Mesenchymal stem cell (in vitro differentiated cells and primary cell): Measurements from ENCODE around the gene CST9.
A peak's percentile ranks its signal among the peaks of the same experiment; 100 is the strongest.

Experiments used
- DNase-seq: peaks from one replicate; pipeline ENCODE4 v3.0.0-alpha.2; 2013
- H2AFZ ChIP-seq: one replicate; pipeline ENCODE4 v1.6.1; 2013; ENCODE audit warnings: low read depth, mild to moderate bottlenecking, control low read depth, inconsistent platforms, low read length, moderate library complexity
- H2AK5ac ChIP-seq: 2 replicates; pipeline ENCODE4 v1.6.1; 2013; ENCODE audit warnings: low read length, moderate library complexity, mild to moderate bottlenecking, inconsistent platforms; ENCODE audit not compliant: severe bottlenecking
- H2BK120ac ChIP-seq: one replicate; pipeline ENCODE4 v1.6.1; 2013; ENCODE audit warnings: low read depth, mild to moderate bottlenecking, inconsistent platforms, low read length, moderate library complexity
- H2BK12ac ChIP-seq, 2 experiments: one replicate each; pipeline ENCODE4 v1.6.1; 2013; ENCODE audit warnings: inconsistent platforms in 2 of 2, low read length in 2 of 2, mild to moderate bottlenecking in 2 of 2, moderate library complexity in 2 of 2, control low read depth in 1 of 2
- H2BK15ac ChIP-seq: one replicate; pipeline ENCODE4 v1.6.1; 2013; ENCODE audit warnings: mild to moderate bottlenecking, low read depth, inconsistent platforms; ENCODE audit not compliant: poor library complexity, severe bottlenecking
- H2BK5ac ChIP-seq: 2 replicates; pipeline ENCODE4 v1.6.1; 2013; ENCODE audit warnings: low read depth, mild to moderate bottlenecking, low read length, control low read depth, inconsistent platforms; ENCODE audit not compliant: poor library complexity, severe bottlenecking
- H3K14ac ChIP-seq, 2 experiments: one replicate each; pipeline ENCODE4 v1.6.1; 2013; ENCODE audit warnings: inconsistent platforms in 2 of 2, low read length in 2 of 2, control low read depth in 1 of 2, mild to moderate bottlenecking in 1 of 2, moderate library complexity in 1 of 2
- H3K18ac ChIP-seq, 2 experiments: one replicate each; pipeline ENCODE4 v1.6.1; 2013; ENCODE audit warnings: inconsistent platforms in 2 of 2, low read length in 2 of 2, control low read depth in 1 of 2, low read depth in 1 of 2, mild to moderate bottlenecking in 1 of 2
- H3K23ac ChIP-seq, 2 experiments: one replicate each; pipeline ENCODE4 v1.6.1; 2013; ENCODE audit warnings: inconsistent platforms in 2 of 2, low read length in 2 of 2, mild to moderate bottlenecking in 2 of 2, moderate library complexity in 2 of 2, control low read depth in 1 of 2
- H3K27ac ChIP-seq: 2 replicates; pipeline ENCODE4 v1.5.1; 2013; ENCODE audit warnings: mild to moderate bottlenecking, moderate library complexity, low read length, control low read depth, inconsistent platforms; ENCODE audit not compliant: poor library complexity, severe bottlenecking
- H3K27me3 ChIP-seq, 2 experiments: 2 replicates each; pipeline versions ENCODE4 v1.6.1 to v1.7.0; 2013; ENCODE audit warnings: low read length in 2 of 2, mild to moderate bottlenecking in 2 of 2, moderate library complexity in 2 of 2, control low read depth in 1 of 2, inconsistent platforms in 1 of 2; ENCODE audit not compliant: control insufficient read depth in 1 of 2, insufficient read depth in 1 of 2
- H3K36me3 ChIP-seq, 2 experiments: 2 replicates each; pipeline versions ENCODE4 v1.6.1 to v1.7.0; 2013; ENCODE audit warnings: low read length in 2 of 2, control low read depth in 1 of 2, inconsistent platforms in 1 of 2, low read depth in 1 of 2, mild to moderate bottlenecking in 1 of 2; ENCODE audit not compliant: insufficient read depth in 2 of 2, control insufficient read depth in 1 of 2
- H3K4ac ChIP-seq, 2 experiments: one replicate each; pipeline ENCODE4 v1.6.1; 2013; ENCODE audit warnings: inconsistent platforms in 2 of 2, low read length in 2 of 2, mild to moderate bottlenecking in 2 of 2, moderate library complexity in 2 of 2, control low read depth in 1 of 2, low read depth in 1 of 2
- H3K4me1 ChIP-seq: 2 replicates; pipeline ENCODE4 v1.6.1; 2013; ENCODE audit warnings: low read depth, low read length, control low read depth; ENCODE audit not compliant: control insufficient read depth, insufficient read depth
- H3K4me2 ChIP-seq: 2 replicates; pipeline ENCODE4 v1.6.1; 2013; ENCODE audit warnings: low read length, mild to moderate bottlenecking, inconsistent platforms; ENCODE audit not compliant: poor library complexity, severe bottlenecking
- H3K4me3 ChIP-seq, 2 experiments: 2 replicates each; pipeline versions ENCODE4 v1.5.1 to v1.7.0; 2013; ENCODE audit warnings: low read length in 2 of 2, mild to moderate bottlenecking in 2 of 2, control low read depth in 1 of 2, low read depth in 1 of 2; ENCODE audit not compliant: insufficient read depth in 1 of 2
- H3K79me1 ChIP-seq: replicated peaks from 2 replicates; pipeline ENCODE4 v1.6.1; 2013; ENCODE audit warnings: mild to moderate bottlenecking, control low read depth, low read length, inconsistent platforms; ENCODE audit not compliant: poor library complexity, severe bottlenecking
- H3K9ac ChIP-seq: 2 replicates; pipeline ENCODE4 v1.7.0; 2013; ENCODE audit warnings: mild to moderate bottlenecking, low read length, moderate library complexity
- H3K9me3 ChIP-seq: 2 replicates; pipeline ENCODE4 v1.7.0; 2013; ENCODE audit warnings: mild to moderate bottlenecking, low read length; ENCODE audit not compliant: control insufficient read depth
- H4K8ac ChIP-seq: one replicate; pipeline ENCODE4 v1.6.1; 2013; ENCODE audit warnings: inconsistent platforms, mild to moderate bottlenecking, low read length, moderate library complexity
- H4K91ac ChIP-seq: one replicate; pipeline ENCODE4 v1.6.1; 2013; ENCODE audit warnings: mild to moderate bottlenecking, low read length, inconsistent platforms
- WGBS: methylation state at CpG from one replicate; pipeline ENCODE4 v1.1.7; 2013; ENCODE audit warnings: mixed read lengths; 5-methylcytosine and 5-hydroxymethylcytosine counted together

Gene CST9

DNA sequence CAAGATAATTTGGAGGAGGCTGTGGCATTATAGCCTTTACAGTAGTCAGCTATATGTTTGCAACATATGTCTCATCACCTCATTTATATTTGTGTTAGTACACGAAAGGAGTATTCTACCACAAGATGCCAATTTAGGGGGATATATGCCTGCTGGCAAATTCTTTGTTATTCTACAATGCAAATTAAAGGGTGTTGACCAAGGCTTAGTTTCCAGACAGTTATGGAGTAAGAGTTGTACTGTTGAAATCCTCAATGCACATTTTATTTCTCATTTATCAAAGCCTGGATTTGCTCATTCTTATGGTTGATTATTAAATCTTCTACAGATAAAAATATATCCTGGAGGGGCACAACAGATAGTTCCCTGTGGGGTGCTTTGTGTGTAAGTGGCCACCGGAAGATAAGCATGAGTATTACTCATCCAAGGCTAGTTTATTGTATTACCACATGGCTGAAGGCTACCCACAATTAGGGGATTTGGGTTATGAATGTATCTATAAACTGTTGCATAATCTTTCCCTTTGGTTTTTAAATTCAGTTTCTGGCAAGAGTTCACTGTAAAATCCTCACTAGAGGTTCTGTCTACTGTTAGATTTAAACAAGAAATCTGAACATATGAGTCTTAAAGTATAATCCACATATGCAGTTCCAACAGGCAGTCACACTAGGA, 9.0 kb downstream of the CST9 start:
- no peak overlapping the region for H2BK15ac ChIP-seq
- H3K79me1 ChIP-seq, result no peaks in the 10 kb centered on the region
- H2AFZ ChIP-seq, result no peak overlapping the region
- H3K4me2 ChIP-seq, result no peak overlapping the region
- WGBS, result no CpG with 5 or more reads among the region's 2 CpGs
- H3K36me3 ChIP-seq, result no peaks in the 10 kb centered on the region
- no peaks in the 10 kb centered on the region for H3K4me1 ChIP-seq
- no peak overlapping the region for H2BK120ac ChIP-seq
- no peaks in the 10 kb centered on the region for H3K9me3 ChIP-seq
- DNase-seq, result no peak
- H4K8ac ChIP-seq, result no peak overlapping the region
- no peak overlapping the region for H2AK5ac ChIP-seq
- no peak overlapping the region for H3K4ac ChIP-seq
- no peak overlapping the region for H3K27ac ChIP-seq
- H3K23ac ChIP-seq, result no peak overlapping the region
- H3K14ac ChIP-seq, result no peak overlapping the region
- no peak overlapping the region for H2BK5ac ChIP-seq
- no peak overlapping the region for H3K9ac ChIP-seq
- H4K91ac ChIP-seq, result no peak overlapping the region
- H3K27me3 ChIP-seq, result peaks cover 3 to 10% of the 10 kb centered on the region in 2 experiments
- H3K18ac ChIP-seq, result no peak overlapping the region
- H2BK12ac ChIP-seq, result no peak overlapping the region
- H3K4me3 ChIP-seq, result no peak overlapping the region

DNA sequence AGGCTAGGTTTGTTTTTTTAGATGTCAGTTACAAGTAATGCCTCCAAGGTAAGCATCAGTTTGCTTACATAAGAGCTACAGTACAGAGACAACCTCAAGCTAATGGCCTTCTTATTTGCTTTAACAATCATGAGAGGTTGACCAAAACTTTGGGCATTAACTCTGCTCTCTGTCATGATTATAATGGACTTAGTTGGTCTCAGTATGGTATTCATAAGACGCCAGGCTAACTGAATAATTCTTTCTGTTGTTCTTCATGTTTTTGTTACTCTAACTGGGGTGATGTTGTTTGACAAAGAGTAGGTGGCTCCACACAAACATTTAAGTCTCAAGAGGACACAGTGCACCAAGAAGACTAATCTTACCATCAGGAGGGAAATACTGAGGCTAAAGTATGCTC, 9.8 kb downstream of the CST9 start:
- Histone ChIP-seq H3K27ac (no peak overlapping the region), H3K4me1 (no peaks in the 10 kb centered on the region), H2BK12ac (no peak overlapping the region), H2BK5ac (no peak overlapping the region), H3K4me2 (no peak overlapping the region), H3K4ac (no peak overlapping the region), H3K23ac (no peak overlapping the region), H3K18ac (no peak overlapping the region), H3K27me3 (peaks cover 3 to 4% of the 10 kb centered on the region in 2 experiments), H3K9ac (no peak overlapping the region), H2BK15ac (no peak overlapping the region), H3K79me1 (no peaks in the 10 kb centered on the region), H3K9me3 (no peaks in the 10 kb centered on the region), H2AFZ (no peak overlapping the region), H3K14ac (no peak overlapping the region), H2AK5ac (no peak overlapping the region), H4K91ac (no peak overlapping the region), H3K4me3 (no peak overlapping the region), H2BK120ac (no peak overlapping the region), H3K36me3 (no peaks in the 10 kb centered on the region), H4K8ac (no peak overlapping the region)
- DNase-seq, result no peak
- 67% methylated on average over 1 of the region's 1 CpG for WGBS

DNA sequence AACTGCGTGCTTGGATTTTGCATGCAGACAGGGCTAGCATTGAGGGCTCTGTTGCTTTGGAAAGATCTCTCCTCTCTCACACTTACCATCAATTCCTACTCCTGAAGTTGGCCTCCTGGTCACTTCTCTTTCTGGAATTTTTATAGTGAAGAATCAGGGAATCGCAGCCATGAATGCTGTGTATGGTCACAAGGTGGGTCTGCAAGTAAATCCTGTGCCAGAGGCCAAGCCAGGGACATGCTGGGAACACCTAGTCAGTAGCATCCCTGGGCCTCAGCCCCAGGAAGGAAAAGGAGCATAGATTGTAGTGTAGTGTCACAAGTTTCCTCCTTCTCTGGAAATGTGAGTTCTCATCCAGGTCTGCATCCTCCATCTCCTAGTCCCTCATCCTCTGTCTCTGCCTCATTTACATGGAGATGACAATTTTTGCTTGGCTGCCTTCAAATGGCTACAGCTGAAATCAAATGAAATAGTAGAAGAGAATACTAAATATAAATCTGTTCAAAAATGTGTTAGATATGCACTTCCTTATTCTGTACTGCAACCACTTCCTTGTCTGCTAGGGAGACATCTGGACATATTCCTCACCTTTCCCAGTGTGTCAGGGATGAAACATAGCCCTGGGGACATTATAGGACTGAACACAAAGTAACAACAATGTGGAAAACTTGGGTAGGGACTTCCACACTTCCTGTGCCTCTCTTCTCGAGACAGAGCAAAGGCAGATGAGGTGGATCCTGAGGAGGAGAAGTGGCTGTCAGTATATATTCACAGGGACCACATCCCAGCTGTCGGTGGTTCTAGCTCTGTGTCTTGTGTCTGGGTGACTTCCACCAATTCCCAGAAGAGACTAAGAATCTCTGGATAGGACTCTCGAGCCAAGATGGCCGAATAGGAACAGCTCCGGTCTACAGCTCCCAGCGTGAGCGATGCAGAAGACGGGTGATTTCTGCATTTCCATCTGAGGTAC, 17.0 kb downstream of the CST9 start:
- no peaks in the 10 kb centered on the region for H3K79me1 ChIP-seq
- H3K23ac ChIP-seq, result no peak overlapping the region
- DNase-seq, result no peak
- 90% methylated on average over 10 of the region's 10 CpGs for WGBS
- no peak overlapping the region for H3K4me3 ChIP-seq
- H3K36me3 ChIP-seq, result no peaks in the 10 kb centered on the region
- H2BK120ac ChIP-seq, result no peak overlapping the region
- H2BK5ac ChIP-seq, result no peak overlapping the region
- no peak overlapping the region for H4K91ac ChIP-seq
- H2AFZ ChIP-seq, result no peak overlapping the region
- no peak overlapping the region for H3K27ac ChIP-seq
- no peak overlapping the region for H3K18ac ChIP-seq
- no peak overlapping the region for H3K4me2 ChIP-seq
- H3K4ac ChIP-seq, result no peak overlapping the region
- no peak overlapping the region for H3K9ac ChIP-seq
- no peak overlapping the region for H4K8ac ChIP-seq
- no peaks in the 10 kb centered on the region for H3K9me3 ChIP-seq
- H2AK5ac ChIP-seq, result no peak overlapping the region
- peaks cover 29 to 42% of the 10 kb centered on the region in 2 experiments for H3K27me3 ChIP-seq
- no peaks in the 10 kb centered on the region for H3K4me1 ChIP-seq
- no peak overlapping the region for H3K14ac ChIP-seq
- no peak overlapping the region for H2BK12ac ChIP-seq
- H2BK15ac ChIP-seq, result no peak overlapping the region

DNA sequence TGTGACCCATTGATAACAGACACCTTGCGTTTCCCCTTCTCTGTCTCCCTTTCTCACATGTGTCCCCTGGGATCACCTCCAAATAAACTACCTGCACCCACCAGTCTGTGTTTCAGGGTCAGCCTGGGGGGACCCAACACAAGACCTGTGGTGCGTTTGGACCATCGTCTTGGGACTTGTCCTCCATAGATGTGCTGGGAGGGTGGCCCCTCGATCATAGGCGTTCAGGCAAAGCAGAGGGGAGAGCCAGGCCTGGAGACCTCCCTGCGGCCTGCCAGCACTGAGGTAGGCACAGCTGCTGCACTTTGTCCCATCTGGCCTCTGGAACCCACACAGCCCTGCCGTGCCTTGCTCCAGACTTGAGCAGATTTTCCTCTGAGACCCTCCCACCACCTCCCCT, 18.1 kb downstream of the CST9 start:
- Histone ChIP-seq H2BK5ac (no peak overlapping the region), H3K9me3 (no peaks in the 10 kb centered on the region), H3K27ac (no peak overlapping the region), H2BK15ac (no peak overlapping the region), H3K27me3 (peaks cover 29 to 42% of the 10 kb centered on the region in 2 experiments), H2BK12ac (no peak overlapping the region), H3K36me3 (no peaks in the 10 kb centered on the region), H2AFZ (no peak overlapping the region), H3K23ac (no peak overlapping the region), H2BK120ac (no peak overlapping the region), H3K4me3 (no peak overlapping the region), H3K14ac (peak overlapping the region in 1 of 2 experiments; percentile 48), H4K8ac (no peak overlapping the region), H3K79me1 (no peaks in the 10 kb centered on the region), H2AK5ac (no peak overlapping the region), H3K4me2 (no peak overlapping the region), H3K4ac (no peak overlapping the region), H3K9ac (no peak overlapping the region), H4K91ac (no peak overlapping the region), H3K18ac (no peak overlapping the region), H3K4me1 (no peaks in the 10 kb centered on the region)
- no peak for DNase-seq
- WGBS, result 68% methylated on average over 7 of the region's 7 CpGs
